GM21423 (cell line): ENCODE measurements around the gene GPR141.
A peak's percentile ranks its signal among the peaks of the same experiment; 100 is the strongest.

Experiments
- ATAC-seq: cut with Tn5 transposase; IDR thresholded peaks from one replicate; pipeline ENCODE4 v1.9.1; 2021; ENCODE audit warnings: mild to moderate bottlenecking, moderate library complexity; ENCODE audit not compliant: unreplicated experiment

Gene GPR141

GRCh38 chr7:37729181-37729580 lies 45.6 kb downstream of the GPR141 start:
- no peak for ATAC-seq

- no peak for ATAC-seq
These were observed 46.9 kb downstream of the GPR141 start for GRCh38 chr7:37730501-37730900.

- ATAC-seq, result peak; percentile 72
These were observed 48.7 kb downstream of the GPR141 start for GRCh38 chr7:37732253-37732652.

- no peak for ATAC-seq
These were observed 49.3 kb downstream of the GPR141 start for GRCh38 chr7:37732888-37733287.

- no peak for ATAC-seq
These were observed 51.6 kb downstream of the GPR141 start for GRCh38 chr7:37735196-37735595.

- no peak for ATAC-seq
These were observed 54.8 kb downstream of the GPR141 start for GRCh38 chr7:37738321-37738720.

- ATAC-seq, result no peak
These were observed 56.8 kb downstream of the GPR141 start for GRCh38 chr7:37740398-37740797.

GRCh38 chr7:37741776-37742175 lies 58.2 kb downstream of the GPR141 start:
- no peak for ATAC-seq

GRCh38 chr7:37751096-37751495 lies 67.5 kb downstream of the GPR141 start:
- no peak for ATAC-seq

- ATAC-seq, result no peak
These were observed 70.0 kb downstream of the GPR141 start for GRCh38 chr7:37753398-37754050.

- ATAC-seq, result no peak
These were observed 73.4 kb downstream of the GPR141 start for GRCh38 chr7:37756797-37757551.

- no peak for ATAC-seq
These were observed 74.0 kb downstream of the GPR141 start for GRCh38 chr7:37757563-37757962.

- no peak for ATAC-seq
These were observed 75.0 kb downstream of the GPR141 start for GRCh38 chr7:37758501-37759045.

- ATAC-seq, result no peak
These were observed 76.0 kb downstream of the GPR141 start for GRCh38 chr7:37759526-37759925.

- ATAC-seq, result no peak
These were observed 81.9 kb downstream of the GPR141 start for GRCh38 chr7:37765421-37765829.

- ATAC-seq, result peak; percentile 93
These were observed 82.4 kb downstream of the GPR141 start for GRCh38 chr7:37765872-37766525.

GRCh38 chr7:37768611-37769010 lies 85.0 kb downstream of the GPR141 start:
- ATAC-seq, result no peak

- ATAC-seq, result no peak
These were observed 85.7 kb downstream of the GPR141 start for GRCh38 chr7:37769291-37769690.

GRCh38 chr7:37769726-37770125 lies 86.2 kb downstream of the GPR141 start:
- no peak for ATAC-seq

- no peak for ATAC-seq
These were observed 87.3 kb downstream of the GPR141 start for GRCh38 chr7:37770838-37771237.

GRCh38 chr7:37771342-37771741 lies 87.8 kb downstream of the GPR141 start:
- no peak for ATAC-seq

GRCh38 chr7:37771801-37772200 lies 88.2 kb downstream of the GPR141 start:
- ATAC-seq, result no peak
